Jurkat, Clone E6-1 (cell line): ENCODE data around the gene RFTN1.

Experiments
- DNase-seq: peaks from one replicate; pipeline ENCODE4 v3.0.0-alpha.2; 2011; ENCODE audit warnings: low read depth, low spot score
- H3K4me3 ChIP-seq: 2 replicates; pipeline ENCODE4 v1.5.1; 2011; ENCODE audit warnings: mild to moderate bottlenecking, low read length, control low read depth, moderate library complexity

Gene RFTN1

GRCh38 chr3:16533928-16534574 lies 20.6 kb upstream of the RFTN1 start:
- H3K4me3 ChIP-seq, result no peak overlapping the region
- no peak for DNase-seq

GRCh38 chr3:16529264-16529663 lies 15.8 kb upstream of the RFTN1 start:
- H3K4me3 ChIP-seq, result no peak overlapping the region
- DNase-seq, result no peak

GRCh38 chr3:16528581-16528993 lies 15.1 kb upstream of the RFTN1 start:
- H3K4me3 ChIP-seq, result no peak overlapping the region
- DNase-seq, result no peak

- no peak for DNase-seq
- H3K4me3 ChIP-seq, result no peak overlapping the region
Observed at GRCh38 chr3:16528106-16528505, 14.6 kb upstream of the RFTN1 start.

- H3K4me3 ChIP-seq, result no peak overlapping the region
- DNase-seq, result no peak
Observed at GRCh38 chr3:16524196-16524595, 10.7 kb upstream of the RFTN1 start.

GRCh38 chr3:16523778-16524177 lies 10.3 kb upstream of the RFTN1 start:
- no peak for DNase-seq
- H3K4me3 ChIP-seq, result no peak overlapping the region

- no peak for DNase-seq
Observed at GRCh38 chr3:16522834-16523233, 9.3 kb upstream of the RFTN1 start.

GRCh38 chr3:16520970-16521881 lies 7.7 kb upstream of the RFTN1 start:
- H3K4me3 ChIP-seq, result no peak overlapping the region
- no peak for DNase-seq

More at GRCh38 chr3:16522834-16523233, 9.3 kb upstream of the RFTN1 start:
- no peak overlapping the region for H3K4me3 ChIP-seq

GRCh38 chr3:16520241-16520969 lies 6.9 kb upstream of the RFTN1 start:
- no peak overlapping the region for H3K4me3 ChIP-seq
- DNase-seq, result no peak

GRCh38 chr3:16516695-16517481 lies 3.4 kb upstream of the RFTN1 start:
- DNase-seq, result no peak
- no peak overlapping the region for H3K4me3 ChIP-seq

GRCh38 chr3:16515885-16516420 lies 2.5 kb upstream of the RFTN1 start:
- no peak for DNase-seq
- no peak overlapping the region for H3K4me3 ChIP-seq

GRCh38 chr3:16514755-16515353 lies 1.4 kb upstream of the RFTN1 start:
- H3K4me3 ChIP-seq, result no peak overlapping the region
- DNase-seq, result no peak

- no peak for DNase-seq
- H3K4me3 ChIP-seq, result peak overlapping the region; percentile 67
Observed at GRCh38 chr3:16514021-16514700, 662 bp upstream of the RFTN1 start.

GRCh38 chr3:16512435-16513140 lies 911 bp downstream of the RFTN1 start:
- DNase-seq, result peak; percentile 28
- H3K4me3 ChIP-seq, result peak overlapping the region; percentile 67

GRCh38 chr3:16511681-16512434 lies 1.6 kb downstream of the RFTN1 start:
- peak overlapping the region; percentile 67 for H3K4me3 ChIP-seq
- peak; percentile 82 for DNase-seq

- no peak overlapping the region for H3K4me3 ChIP-seq
- no peak for DNase-seq
Observed at GRCh38 chr3:16510620-16511319, 2.7 kb downstream of the RFTN1 start.
